H1 (cell line): ENCODE data around the gene TFDP1. TPM values are rescaled to one million over a fixed set of nuclear protein-coding genes. Genes with fewer than 3 reads are reported as not detected.

Experiments
- HDAC2 ChIP-seq, 2 experiments: fragments of 300-600 bp in 1 of 2; sonication (generic) in 1 of 2; IDR thresholded peaks; 2 replicates each; pipeline ENCODE4 v1.6.1; 2011 to 2012; ENCODE audit warnings: low read depth in 2 of 2, low read length in 2 of 2, mild to moderate bottlenecking in 2 of 2, moderate library complexity in 2 of 2, borderline replicate concordance in 1 of 2, inconsistent platforms in 1 of 2
- SIN3A ChIP-seq, 2 experiments: IDR thresholded peaks in 1 of 2; conservative IDR thresholded peaks in 1 of 2; 2 replicates each; pipeline ENCODE4 v1.6.1; 2011 to 2012; ENCODE audit warnings: low read length in 2 of 2, improper control_type of control experiment in 1 of 2, low read depth in 1 of 2, mild to moderate bottlenecking in 1 of 2
- SP2 ChIP-seq: IDR thresholded peaks from 2 replicates; pipeline ENCODE4 v1.6.1; 2012; ENCODE audit warnings: mild to moderate bottlenecking, low read length, inconsistent platforms
- polyA plus RNA-seq, 7 experiments: library from polyadenylated mRNA; depleted of rRNA in 3 of 7; stranded (reverse) in 5 of 7; unstranded in 2 of 7; fragments of >200 nt in 5 of 7; fragments of 200-250 nt in 2 of 7; gene quantifications; 1 replicate in 5 of 7; 2 replicates in 1 of 7; 4 replicates in 1 of 7; pipeline versions ENCODE4 v1.2.1 to v1.2.3, GENCODE V29; 2011 to 2013; ENCODE audit warnings: missing spikeins in 2 of 7, mixed read lengths in 2 of 7
- total RNA-seq: library from RNA; stranded (reverse); fragmentation: NEBNext Ultra II Directional; extraction: Animal tissue kit (Norgen Biotek cat#: 25700); gene quantifications from 2 replicates; pipeline ENCODE4 v1.2.1, GENCODE V29; 2021

TFDP1 gene
- total and polyA plus RNA-seq, 2 of the 8 experiments (the other 6 are each of a cell fraction or from before 2014, with no cell fraction given): 43.6 to 81.9 TPM

DNA sequence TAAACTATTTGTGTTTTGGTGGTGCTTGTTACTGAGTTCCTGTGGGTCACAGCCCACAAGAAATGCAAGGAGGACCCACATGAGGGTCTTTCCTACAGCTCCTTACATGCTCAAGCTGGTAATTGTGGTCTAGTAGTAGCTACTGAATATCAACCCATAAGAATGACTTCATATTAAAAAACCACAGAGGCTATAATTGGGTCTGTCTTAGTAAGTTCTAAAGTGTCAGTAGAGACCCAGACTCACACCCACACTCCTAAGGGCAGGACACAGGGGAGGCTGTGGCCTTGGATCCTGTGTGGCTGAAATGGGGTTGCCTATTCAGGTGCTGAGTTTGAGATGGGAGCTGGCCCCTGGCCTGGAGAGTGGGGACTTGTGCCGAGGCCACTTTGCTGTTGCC, 19.6 kb downstream of the TFDP1 start (continued):
- TF ChIP-seq HDAC2 (IDR thresholded peaks at IDR 0.05; ENCODE audit: borderline replicate concordance in 1 of 2, low read depth in 2 of 2, low read length in 2 of 2): no peak
- no peak for TF ChIP-seq SIN3A (conservative IDR thresholded peaks at IDR 0.05 in 1 of 2, IDR thresholded peaks at IDR 0.05 in 1 of 2; ENCODE audit: low read depth in 1 of 2, low read length in 2 of 2)
- no peak for TF ChIP-seq SP2
- TF ChIP-seq, all 59 proteins: peak for 0
